Measurements from ENCODE around the gene NFE2L2. TPM values are rescaled to one million over a fixed set of nuclear protein-coding genes. Genes with fewer than 3 reads are reported as not detected.

The NFE2L2 gene
- total and polyA plus RNA-seq, 9 of the 15 experiments (the other 6 are each of a cell fraction or from before 2014, with no cell fraction given): 29.3 to 120 (median 59.3) TPM

GRCh38 chr2:177265824-177266817, 1.6 kb upstream of the NFE2L2 start (continued):
- TF ChIP-seq SUPT5H (IDR thresholded peaks at IDR 0.05): no peak
- TF ChIP-seq MTF1 (CRISPR knock-in tag; IDR thresholded peaks at IDR 0.05; ENCODE audit: borderline replicate concordance): no peak
- TF ChIP-seq PHF8 (IDR thresholded peaks at IDR 0.05; ENCODE audit: borderline replicate concordance, low read length): no peak
- TF ChIP-seq SP2 (IDR thresholded peaks at IDR 0.05; ENCODE audit: extremely low read depth, low read depth, low read length, poor library complexity, severe bottlenecking): no peak
- TF ChIP-seq POLR2A (conservative IDR thresholded peaks at IDR 0.05): no peak
- no peak for TF ChIP-seq ZNF512 (tag; IDR thresholded peaks at IDR 0.05)
- TF ChIP-seq LEF1 (IDR thresholded peaks at IDR 0.05): peak; percentile 63; the same call in 1 of the 2 replicates
- TF ChIP-seq ATF1 (CRISPR knock-in tag; IDR thresholded peaks at IDR 0.05): no peak
- TF ChIP-seq ATF1 (tag; IDR thresholded peaks at IDR 0.05): no peak
- no peak; the same call in 1 of the 2 replicates for TF ChIP-seq NR2C1 (IDR thresholded peaks at IDR 0.05)
- 0 out of 2 replicates have a peak, but pooled peaks have one; percentile 28 for TF ChIP-seq NR2C1 (tag; IDR thresholded peaks at IDR 0.05)
- no peak for TF ChIP-seq HNRNPL (IDR thresholded peaks at IDR 0.05; ENCODE audit: low read depth, low read length)
- TF ChIP-seq ASH1L (IDR thresholded peaks at IDR 0.05; ENCODE audit: borderline replicate concordance, low read depth, partially characterized antibody): no peak
- no peak for TF ChIP-seq ZNF436 (CRISPR knock-in tag; IDR thresholded peaks at IDR 0.05)
- TF ChIP-seq IRF1 (CRISPR knock-in tag; IDR thresholded peaks at IDR 0.05; ENCODE audit: borderline replicate concordance): no peak
- TF ChIP-seq HNRNPH1 (optimal IDR thresholded peaks at IDR 0.05; ENCODE audit: low read depth, low read length): no peak

Measured in K562 (cell line).